NCI-H69 (cell line): Measurements from ENCODE around the gene ITGA7.

Experiments
- DNase-seq: peaks from one replicate; lab custom pipeline; 2025; lab: John Stamatoyannopoulos, UW

ITGA7 gene

DNA sequence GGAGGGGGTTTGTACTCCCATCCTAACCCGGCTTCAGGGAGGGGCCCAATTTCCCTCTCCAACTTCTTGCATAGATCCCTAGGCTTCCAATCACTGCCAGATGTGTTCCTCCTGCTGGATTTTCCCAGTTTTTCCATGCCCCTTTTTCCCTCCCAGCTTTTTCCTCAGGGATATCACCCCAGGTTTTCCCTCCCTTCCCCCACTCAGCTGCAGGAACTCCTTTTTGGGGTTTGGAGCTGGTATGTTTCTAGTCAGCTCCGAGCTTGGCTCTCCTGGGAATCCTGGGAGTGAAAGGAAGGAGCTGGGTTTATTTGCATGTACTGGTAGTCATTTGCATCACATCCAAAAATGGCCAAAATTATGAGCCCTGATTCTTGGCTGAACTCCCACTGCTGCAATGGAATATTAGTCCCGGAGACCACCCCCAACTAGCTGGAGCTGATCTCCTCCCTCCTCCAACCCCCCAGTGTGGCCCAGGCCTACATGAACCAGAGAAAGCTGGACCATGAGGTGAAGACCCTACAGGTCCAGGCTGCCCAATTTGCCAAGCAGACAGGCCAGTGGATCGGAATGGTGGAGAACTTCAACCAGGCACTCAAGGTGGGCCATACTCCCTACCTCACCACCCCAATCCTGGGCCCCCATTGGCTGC is 11.0 kb upstream of the ITGA7 start:
- no peak for DNase-seq

GRCh38 chr12:55718015-55718414 is 10.3 kb upstream of the ITGA7 start:
- DNase-seq, result no peak

DNA sequence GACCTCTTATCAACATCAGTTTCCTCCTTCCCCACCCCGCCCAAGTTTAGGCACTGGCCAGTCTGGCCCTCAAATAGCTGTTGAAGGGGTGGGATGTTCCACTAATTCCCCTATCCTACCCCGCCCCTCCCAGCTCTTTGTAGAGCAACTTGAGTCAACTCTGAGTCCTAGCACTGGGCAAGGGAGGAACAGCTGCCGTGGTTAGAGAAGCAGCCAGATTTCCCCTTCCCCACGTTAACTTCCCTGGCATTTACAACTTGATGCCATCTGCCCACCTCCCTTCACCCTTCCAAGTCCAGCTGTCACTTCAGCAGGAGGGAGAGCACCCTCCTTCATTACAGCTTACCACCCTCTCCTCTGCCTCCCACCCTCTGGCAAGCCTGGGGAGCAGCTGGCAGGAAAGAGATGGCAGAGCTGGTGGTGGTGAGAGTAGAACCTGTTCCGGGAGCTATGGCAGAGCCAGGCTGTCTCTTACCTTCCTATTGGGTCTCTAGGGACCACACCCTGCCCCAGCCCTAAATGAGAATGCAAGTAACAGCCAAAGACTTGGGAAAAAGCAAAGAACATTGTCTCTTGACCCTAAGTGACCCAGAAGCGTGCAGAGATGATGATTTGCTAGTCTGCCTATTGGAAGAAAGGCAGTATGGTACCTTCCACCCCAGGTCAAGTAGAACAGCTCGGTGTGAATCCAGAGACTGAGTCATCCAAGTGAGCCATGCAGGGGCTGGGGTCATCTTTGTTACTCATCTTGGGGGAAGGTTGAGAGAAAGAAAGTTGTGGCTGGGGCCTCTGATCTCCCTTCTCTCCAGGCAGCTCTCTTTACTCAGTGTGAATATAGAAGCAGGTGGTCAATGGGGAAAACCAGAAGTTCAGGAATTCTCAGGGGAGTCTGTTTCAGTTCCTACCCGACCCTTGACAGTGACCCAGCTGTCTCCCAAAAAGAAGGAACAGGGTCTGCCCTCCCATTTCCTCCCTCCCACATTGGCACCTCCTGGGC is 9.6 kb upstream of the ITGA7 start:
- DNase-seq, result peak; percentile 82

DNA sequence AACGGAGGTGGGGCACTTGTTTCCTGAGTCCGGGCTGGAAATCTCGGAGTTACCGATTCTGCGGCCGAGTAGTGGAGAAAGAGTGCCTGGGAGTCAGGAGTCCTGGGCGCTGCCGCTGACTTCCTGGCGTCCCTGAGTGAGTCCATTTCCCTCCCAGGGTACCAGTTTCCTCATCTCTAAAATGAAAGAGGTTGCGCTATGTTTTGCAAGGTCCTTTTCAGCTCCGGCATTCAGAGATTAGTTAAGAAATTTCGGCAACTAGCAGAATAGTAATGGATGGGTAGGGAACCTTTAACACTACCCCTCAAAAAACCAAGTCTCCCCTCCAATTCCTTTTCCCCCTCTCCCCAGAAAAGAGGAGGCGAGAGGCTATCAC is 8.9 kb upstream of the ITGA7 start:
- DNase-seq, result no peak

DNA sequence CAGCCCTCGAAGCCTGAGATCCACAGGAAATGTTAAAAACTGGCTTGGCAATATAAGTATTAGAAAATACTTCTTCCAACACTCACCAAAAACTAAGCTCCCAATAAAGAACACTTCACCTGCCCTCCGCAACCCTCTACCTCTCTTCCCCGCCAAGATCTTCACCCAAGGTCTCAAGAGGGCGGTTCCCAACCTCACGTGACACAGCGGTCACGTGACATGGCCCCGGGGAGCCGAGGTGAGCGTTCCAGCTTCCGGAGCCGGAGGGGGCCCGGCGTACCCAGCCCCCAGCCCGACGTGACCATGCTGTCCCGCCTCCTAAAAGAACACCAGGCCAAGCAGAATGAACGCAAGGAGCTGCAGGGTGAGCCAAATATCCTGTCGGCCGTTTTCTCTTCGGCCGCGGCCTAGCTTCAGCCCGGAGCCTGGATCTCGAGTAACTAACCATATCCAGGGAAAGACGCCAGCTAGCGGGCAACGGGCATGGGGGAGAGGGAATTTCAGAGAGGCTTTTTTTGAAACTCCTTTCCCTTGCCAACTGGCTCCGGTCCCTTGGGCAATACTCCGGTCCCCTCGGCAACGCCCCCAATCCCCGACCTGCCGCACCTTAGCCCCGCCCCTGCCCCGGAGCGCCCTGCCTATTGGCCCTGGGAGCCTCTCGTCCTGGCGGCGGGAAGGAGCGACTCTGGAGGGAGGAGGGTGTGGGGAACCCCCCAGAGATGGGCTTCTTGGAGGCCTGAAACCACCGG is 8.3 kb upstream of the ITGA7 start, which contains the start of gene BLOC1S1:
TSS of gene BLOC1S1 (plus strand) at position 214 of the 749 bp plus-strand sequence. CDS start at position 220, 6 bp downstream.
- peak; percentile 99 for DNase-seq

DNA sequence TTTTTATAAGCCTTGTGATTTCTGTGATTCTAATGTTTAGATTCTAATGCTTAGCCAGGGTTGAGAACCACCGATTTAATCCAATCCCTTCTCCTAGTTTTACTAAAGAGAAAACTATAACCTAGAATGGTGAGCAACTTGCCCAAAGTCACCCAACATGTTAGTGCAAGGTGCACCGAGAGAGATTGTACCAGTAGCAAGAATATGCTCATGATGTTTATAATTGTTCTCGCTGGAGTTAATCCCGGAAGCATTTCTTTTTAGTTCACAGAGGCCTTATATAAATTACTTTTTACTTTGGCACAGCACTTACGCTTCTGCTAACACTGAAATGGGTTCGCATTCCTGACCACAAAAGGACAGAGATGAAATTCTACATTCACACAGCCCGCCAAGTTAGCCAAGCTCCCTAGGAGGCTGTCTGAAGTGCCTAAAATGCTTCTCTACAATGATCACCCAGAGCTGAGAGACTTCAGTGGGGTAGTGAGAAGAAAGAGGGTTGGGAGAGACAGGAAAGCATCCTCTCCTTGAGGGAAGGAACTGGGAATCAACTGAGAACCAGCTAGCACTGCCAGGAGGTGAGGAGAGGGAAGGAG is 7.6 kb upstream of the ITGA7 start:
- DNase-seq, result peak; percentile 48

DNA sequence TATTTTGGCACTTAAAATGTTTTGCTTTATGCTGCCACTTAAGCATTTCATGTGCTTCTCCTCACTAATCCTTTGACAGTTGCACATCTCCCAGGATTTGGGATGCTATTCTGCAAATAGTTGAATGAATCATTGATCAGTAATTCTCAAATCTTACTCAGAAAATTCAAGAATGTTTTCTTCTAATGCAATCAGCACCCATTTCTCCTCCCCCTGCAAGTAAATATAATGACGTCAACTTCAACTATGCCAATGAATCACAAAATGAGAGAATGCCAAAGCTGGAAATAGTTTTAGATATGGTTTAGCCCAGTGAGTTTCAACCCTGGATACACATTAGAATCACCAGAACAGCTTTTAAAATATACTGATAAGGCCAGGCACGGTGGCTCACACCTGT is 6.0 kb upstream of the ITGA7 start:
- no peak for DNase-seq

DNA sequence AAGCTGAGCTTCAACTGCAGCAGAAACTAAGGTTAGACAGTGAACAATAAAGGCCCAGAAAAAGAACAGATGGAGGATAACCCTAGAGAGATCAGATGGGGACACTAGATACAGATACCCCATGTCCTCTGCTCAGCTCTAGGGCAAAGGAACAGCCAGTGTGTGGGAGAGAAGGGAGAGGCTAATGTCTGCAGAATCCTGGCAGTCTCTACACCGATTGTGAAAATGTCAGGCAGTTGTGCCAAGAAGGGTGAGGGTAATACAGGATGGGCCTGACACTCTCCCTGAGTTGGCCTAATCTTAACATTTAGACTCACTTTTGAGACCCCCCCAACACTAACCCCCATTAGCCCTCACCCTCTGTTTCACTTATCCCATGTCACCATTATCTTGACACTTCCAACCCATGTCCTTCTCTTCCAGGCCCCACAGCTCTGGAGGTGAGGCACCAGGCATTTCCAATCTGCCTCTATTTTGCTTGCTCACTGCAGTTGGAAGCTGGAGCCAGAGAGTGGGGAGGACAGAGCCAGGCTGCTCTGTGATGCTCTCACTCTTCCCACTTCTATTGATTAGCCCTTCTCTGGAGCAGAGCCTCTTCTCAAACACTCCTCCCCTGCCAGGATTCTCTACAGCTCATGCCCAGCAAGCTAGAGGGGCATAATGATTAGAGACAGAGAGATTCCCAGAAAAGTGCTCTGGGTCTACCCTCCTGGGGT is 5.2 kb upstream of the ITGA7 start:
- DNase-seq, result no peak

GRCh38 chr12:55711786-55712553 is 4.3 kb upstream of the ITGA7 start:
- no peak for DNase-seq

DNA sequence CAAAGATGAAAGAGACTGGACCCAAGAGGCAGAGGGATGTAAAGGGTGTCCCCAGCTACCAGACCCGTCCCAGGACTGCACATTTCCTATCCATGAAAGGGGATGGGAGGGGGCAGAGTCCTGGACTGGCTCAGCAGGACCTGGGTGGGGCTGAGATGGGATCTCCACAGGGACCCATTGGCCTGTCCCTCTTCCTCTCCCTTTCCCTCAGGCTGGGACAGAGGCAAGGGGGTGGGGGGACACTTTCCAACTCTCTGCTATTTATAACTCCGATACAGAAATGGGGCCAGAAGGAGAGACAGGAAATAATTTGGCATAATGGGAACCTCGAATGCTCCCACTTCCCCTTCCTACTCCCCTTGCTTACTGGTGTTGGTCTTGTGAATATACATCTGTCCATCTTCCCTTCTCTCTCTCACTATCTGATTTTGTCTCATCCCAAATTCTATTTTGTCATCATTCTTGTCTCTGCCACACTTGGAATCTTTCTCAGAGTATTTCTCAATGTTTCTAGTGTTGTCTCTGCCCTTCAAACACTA is 1.1 kb upstream of the ITGA7 start:
- no peak for DNase-seq

DNA sequence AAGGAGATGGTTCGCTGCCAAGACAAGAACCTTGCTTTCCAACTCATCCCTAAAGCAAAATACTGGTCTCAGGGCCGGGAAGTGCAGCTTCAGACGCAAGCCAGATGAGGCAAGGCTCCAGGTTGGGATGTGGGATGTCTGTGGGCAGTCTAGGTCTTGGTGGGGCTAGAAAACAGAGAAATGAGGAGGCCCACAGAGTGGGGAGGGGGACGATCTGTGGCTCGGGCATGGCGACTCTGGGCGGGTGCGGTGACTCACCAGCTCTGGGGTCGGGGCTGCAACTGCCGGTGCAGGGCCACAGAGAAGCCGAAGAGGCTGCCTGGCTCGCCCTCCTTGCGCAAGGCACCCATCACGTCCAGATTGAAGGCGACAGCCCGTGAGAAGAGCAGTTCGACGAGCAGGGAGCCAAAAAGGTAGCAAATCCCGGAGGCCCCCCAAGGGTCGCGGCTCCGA is 459 bp downstream of the ITGA7 start:
- DNase-seq, result peak; percentile 41

DNA sequence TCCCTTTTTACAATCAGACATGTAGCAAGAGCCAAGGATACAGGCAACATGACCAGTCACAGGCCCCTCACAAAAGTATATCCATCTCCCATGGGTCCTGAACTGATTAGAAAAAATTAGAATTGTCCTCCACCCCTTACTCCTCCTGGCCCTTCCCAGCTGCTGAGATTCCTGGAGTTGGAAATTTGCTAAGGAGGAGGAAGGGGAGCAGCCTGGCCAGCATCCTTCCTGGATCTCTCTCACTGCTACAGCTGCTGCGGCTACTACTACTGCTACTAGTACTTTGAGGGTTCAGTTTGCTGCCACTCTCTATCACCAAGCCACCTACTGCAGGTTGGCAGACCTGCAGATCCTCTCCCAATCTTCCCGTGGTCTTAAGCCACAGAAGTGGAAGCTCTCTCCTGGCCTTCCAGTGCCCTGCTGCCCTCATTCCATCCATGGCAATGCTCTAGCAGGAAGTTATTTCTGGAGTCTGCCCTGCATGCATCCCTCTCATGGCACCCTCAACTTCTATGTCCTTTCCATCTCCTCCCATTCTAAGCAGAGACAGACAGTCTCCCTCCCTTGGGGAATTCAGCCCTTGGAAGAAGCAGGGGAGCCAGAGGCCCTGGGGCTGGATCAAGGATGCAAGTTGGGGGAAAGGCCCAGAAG is 1.0 kb downstream of the ITGA7 start:
- no peak for DNase-seq

- peak; percentile 36 for DNase-seq
These were observed 1.8 kb downstream of the ITGA7 start for GRCh38 chr12:55705782-55706402.

DNA sequence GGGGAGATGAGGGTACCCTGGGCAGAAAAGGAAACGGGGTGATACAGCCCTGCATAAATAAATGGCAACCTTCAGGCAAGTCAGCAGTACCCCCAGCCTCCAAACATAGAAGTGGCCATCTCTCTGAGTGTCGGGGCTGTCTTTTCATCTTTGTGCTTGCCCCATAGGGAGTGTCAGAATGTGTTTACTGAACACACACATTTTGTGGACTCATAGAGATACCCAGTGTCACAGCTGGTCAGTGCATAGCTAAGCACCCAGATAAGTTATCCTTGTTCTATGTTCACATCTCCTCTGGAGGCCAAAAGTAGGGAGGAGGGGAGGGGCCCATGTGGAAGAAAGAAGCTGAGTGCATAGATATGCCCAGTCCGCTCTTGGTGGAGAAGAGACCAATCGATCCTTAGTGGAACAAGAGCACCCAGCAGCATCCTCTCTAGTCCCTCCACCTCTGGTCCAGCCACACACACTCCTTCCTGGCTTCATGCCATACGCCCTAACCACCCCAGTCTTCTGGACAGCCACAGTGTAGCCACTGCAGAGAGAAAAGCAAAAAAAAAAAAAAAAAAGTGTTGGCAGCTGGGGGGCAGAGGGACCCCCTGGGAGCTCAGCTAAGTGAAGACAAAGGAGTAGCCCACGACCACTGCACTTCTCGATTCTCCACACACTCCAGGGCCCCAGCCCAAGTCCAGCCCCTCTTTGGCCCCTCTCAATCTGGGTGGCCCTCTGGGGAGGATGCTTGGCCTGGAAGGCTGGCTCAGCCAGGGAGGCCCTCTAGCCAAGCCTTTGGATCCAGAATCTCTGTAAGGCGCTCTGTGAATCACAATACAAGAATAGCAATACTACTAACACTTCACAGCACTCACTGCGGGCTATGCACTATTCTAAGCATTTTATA is 2.6 kb downstream of the ITGA7 start:
- no peak for DNase-seq

DNA sequence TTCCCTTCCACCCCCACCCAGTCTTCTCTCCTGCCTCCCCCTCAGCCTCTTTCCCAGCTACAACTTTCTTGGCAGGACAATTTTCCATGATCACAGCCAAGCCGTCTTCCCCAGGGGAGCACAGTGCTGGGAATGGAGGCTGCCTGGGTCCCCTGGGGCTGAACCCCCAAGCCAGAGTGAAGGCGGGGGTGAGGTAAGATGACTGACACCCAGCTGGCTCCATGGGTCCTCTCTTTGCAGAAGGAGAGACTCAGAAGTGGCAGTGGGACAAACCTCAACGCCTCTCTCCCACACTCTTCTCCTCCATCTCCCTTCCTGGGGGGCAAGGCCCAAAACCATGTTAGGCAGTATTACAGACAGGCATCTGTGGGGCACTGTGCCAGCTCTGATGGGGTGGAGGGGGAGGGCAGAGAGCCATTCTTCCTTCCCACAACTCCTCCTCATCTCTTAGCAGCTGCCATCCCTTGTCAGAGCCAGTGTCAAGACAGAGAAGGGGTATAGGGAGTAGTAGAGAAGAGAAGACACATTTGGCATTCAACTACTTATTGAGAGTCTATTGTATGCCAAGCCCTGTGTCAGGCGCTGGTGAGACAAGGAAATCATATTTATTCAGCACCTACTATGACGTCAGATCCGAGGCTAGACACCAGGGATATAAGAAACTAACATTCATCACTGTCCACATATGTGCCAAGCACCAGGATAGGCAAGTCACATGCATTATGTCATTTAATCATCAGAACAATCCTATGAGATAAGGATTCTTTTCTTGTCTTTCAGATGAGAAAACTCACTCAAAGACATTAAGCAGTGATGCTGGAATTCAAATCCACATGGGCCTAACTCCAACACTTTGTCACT is 3.6 kb downstream of the ITGA7 start:
- peak; percentile 59 for DNase-seq

DNA sequence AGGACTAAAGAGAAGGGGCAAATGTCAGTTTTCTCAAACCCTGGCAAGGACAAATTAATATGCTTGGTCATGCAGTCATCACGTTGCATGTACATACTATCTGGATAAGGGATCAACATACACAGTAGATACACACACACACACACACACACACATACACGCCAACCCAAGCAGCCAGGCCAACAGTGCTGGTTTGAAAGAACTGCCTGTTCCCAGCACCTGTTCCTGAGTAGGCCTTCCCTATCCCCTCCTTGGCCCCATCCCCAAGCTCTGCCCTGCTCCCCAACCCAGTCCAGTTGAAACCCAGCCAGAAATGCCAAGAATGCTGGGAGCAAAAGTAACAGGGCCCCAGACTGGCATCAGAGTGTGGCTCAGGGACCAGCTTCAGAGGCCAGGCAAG is 4.4 kb downstream of the ITGA7 start:
- no peak for DNase-seq

- DNase-seq, result no peak
These were observed 4.8 kb downstream of the ITGA7 start for GRCh38 chr12:55702861-55703260.
